Smooth muscle cell (in vitro differentiated cells): Measurements from ENCODE around the gene WDR54. TPM values are rescaled to one million over a fixed set of nuclear protein-coding genes. Genes with fewer than 3 reads are reported as not detected.

Experiments used
- DNase-seq: peaks from one replicate; lab custom pipeline; 2025; ENCODE audit not compliant: unreplicated experiment; lab: John Stamatoyannopoulos, UW
- H2AFZ ChIP-seq: fragments of 200-600 bp; sonication (generic); 2 replicates; pipeline ENCODE4 v1.6.0; 2016; ENCODE audit warnings: antibody characterized with exemption, low read depth, mild to moderate bottlenecking
- H3F3A ChIP-seq: fragments of 200-600 bp; sonication (generic); 2 replicates; pipeline ENCODE4 v1.6.0; 2017; ENCODE audit warnings: antibody characterized with exemption, low read depth
- H3K27ac ChIP-seq: fragments of 200-600 bp; sonication (generic); 2 replicates; pipeline ENCODE4 v1.5.1; 2016; ENCODE audit warnings: low read depth, mild to moderate bottlenecking
- H3K27me3 ChIP-seq: fragments of 200-600 bp; sonication (generic); 2 replicates; pipeline ENCODE4 v1.6.1; 2016; ENCODE audit warnings: low read depth, mild to moderate bottlenecking
- H3K36me3 ChIP-seq: fragments of 200-600 bp; sonication (generic); 2 replicates; pipeline ENCODE4 v1.5.1; 2016; ENCODE audit warnings: low read depth
- H3K4me1 ChIP-seq: fragments of 200-600 bp; sonication (generic); 2 replicates; pipeline ENCODE4 v1.5.1; 2016; ENCODE audit warnings: low read depth
- H3K4me2 ChIP-seq: fragments of 200-600 bp; sonication (generic); 2 replicates; pipeline ENCODE4 v1.6.0; 2016; ENCODE audit warnings: mild to moderate bottlenecking
- H3K4me3 ChIP-seq: fragments of 200-600 bp; sonication (generic); 2 replicates; pipeline ENCODE4 v1.5.1; 2016; ENCODE audit warnings: mild to moderate bottlenecking
- H3K79me2 ChIP-seq: fragments of 200-600 bp; sonication (generic); 2 replicates; pipeline ENCODE4 v1.6.0; 2016; ENCODE audit warnings: low read depth, mild to moderate bottlenecking
- H3K9ac ChIP-seq: fragments of 200-600 bp; sonication (generic); 2 replicates; pipeline ENCODE4 v1.6.0; 2016; ENCODE audit warnings: low read depth
- H3K9me3 ChIP-seq: fragments of 200-600 bp; sonication (generic); replicated peaks from 2 replicates; pipeline ENCODE4 v1.5.1; 2016; ENCODE audit warnings: low read depth
- H4K20me1 ChIP-seq: fragments of 200-600 bp; sonication (generic); 2 replicates; pipeline ENCODE4 v1.6.0; 2016; ENCODE audit warnings: low read depth
- CTCF ChIP-seq: fragments of 200-600 bp; sonication (generic); IDR thresholded peaks from 2 replicates; pipeline ENCODE4 v1.5.1; 2017; ENCODE audit warnings: borderline replicate concordance, mild to moderate bottlenecking, antibody characterized with exemption; ENCODE audit not compliant: insufficient read depth, poor library complexity, severe bottlenecking
- WGBS: methylation state at CpG from one replicate; pipeline ENCODE4 v1.1.7; 2016; ENCODE audit warnings: low lambda C conversion rate; 5-methylcytosine and 5-hydroxymethylcytosine counted together
- polyA plus RNA-seq: library from polyadenylated mRNA; unstranded; fragments of >200 nt; fragmentation: Nextera tagmentation; extraction: Ambion mirVana; gene quantifications from 2 replicates; pipeline ENCODE4 v1.2.1, GENCODE V29; 2016
- total RNA-seq: library from RNA; depleted of rRNA; stranded (reverse); fragments of >200 nt; gene quantifications from 2 replicates; pipeline ENCODE4 v1.2.3, GENCODE V29; 2014

The WDR54 gene
- total and polyA plus RNA-seq, 2 experiments from 2014 or later, result 52.3 to 59.2 TPM

DNA sequence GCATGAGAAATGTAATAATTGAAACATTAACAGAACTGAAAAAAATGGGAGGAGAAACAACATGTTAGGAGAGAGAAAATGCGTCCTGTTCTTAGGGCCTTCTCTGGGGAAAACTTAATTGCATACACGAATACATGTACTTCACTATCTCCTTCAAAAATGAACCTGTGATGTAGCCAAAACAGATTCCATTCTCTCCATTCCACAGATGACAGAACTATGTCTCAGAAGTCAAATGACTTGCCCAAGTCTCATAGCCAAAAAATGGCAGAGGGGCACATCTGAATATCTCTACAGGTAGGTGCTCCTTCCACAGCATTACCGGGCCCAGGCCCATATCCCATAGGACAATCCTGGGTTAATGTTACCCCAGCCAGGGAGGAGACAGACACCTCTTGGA lies 37.5 kb upstream of the WDR54 start:
- H3K4me3 ChIP-seq, result no peak overlapping the region
- no peak overlapping the region for H3K27ac ChIP-seq
- no peak overlapping the region for H2AFZ ChIP-seq
- no peaks in the 10 kb centered on the region for H3K36me3 ChIP-seq
- no peaks in the 10 kb centered on the region for H3K27me3 ChIP-seq
- no peak for TF ChIP-seq CTCF
- peaks cover 96% of the 10 kb centered on the region for H3K79me2 ChIP-seq
- H3K4me1 ChIP-seq, result peaks cover 21% of the 10 kb centered on the region
- no peak overlapping the region for H3K4me2 ChIP-seq
- H3F3A ChIP-seq, result peaks cover 2% of the 10 kb centered on the region
- no peaks in the 10 kb centered on the region for H3K9me3 ChIP-seq
- no peak for DNase-seq
- peaks cover 97% of the 10 kb centered on the region for H4K20me1 ChIP-seq
- 95% methylated on average over 3 of the region's 3 CpGs for WGBS
- no peak overlapping the region for H3K9ac ChIP-seq

DNA sequence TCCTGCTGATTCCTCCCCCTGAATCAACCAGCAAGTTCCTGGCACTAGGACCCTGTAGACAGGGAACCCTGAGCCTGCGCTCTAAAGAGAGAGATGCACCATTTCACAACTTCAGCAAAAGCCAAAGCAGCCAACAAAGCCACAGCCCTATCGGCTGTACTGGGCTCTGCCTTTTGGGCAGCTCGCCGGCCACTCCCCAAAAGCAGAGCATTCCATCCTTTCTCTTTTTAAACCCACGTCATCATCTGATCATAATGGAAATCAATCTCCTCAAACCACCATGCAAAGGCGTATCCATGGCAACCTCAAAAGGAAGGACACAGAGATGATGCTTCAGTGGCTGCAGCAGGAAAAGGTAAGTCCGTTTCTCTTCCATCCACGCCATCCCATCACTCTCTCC lies 36.1 kb upstream of the WDR54 start:
- DNase-seq, result no peak
- Histone ChIP-seq H3K9ac (no peak overlapping the region), H3K79me2 (peaks cover 97% of the 10 kb centered on the region), H3K4me1 (peaks cover 18% of the 10 kb centered on the region), H2AFZ (no peak overlapping the region), H3F3A (peaks cover 2% of the 10 kb centered on the region), H3K4me2 (no peak overlapping the region), H4K20me1 (peaks cover 97% of the 10 kb centered on the region), H3K27me3 (no peaks in the 10 kb centered on the region), H3K27ac (no peak overlapping the region), H3K9me3 (no peaks in the 10 kb centered on the region), H3K4me3 (no peak overlapping the region), H3K36me3 (no peaks in the 10 kb centered on the region)
- 87% methylated on average over 8 of the region's 8 CpGs for WGBS
- TF ChIP-seq CTCF, result no peak

GRCh38 chr2:74387346-74387745 lies 34.2 kb upstream of the WDR54 start:
- peaks cover 2% of the 10 kb centered on the region for H3F3A ChIP-seq
- peaks cover 84% of the 10 kb centered on the region for H4K20me1 ChIP-seq
- H3K9me3 ChIP-seq, result no peaks in the 10 kb centered on the region
- H3K4me1 ChIP-seq, result peaks cover 15% of the 10 kb centered on the region
- H2AFZ ChIP-seq, result no peak overlapping the region
- peak overlapping the region; percentile 5 for H3K4me2 ChIP-seq
- TF ChIP-seq CTCF, result no peak
- peaks cover 90% of the 10 kb centered on the region for H3K79me2 ChIP-seq
- peak overlapping the region; percentile 46 for H3K27ac ChIP-seq
- 71% methylated on average over 1 of the region's 1 CpG for WGBS
- no peaks in the 10 kb centered on the region for H3K27me3 ChIP-seq
- no peak overlapping the region for H3K9ac ChIP-seq
- DNase-seq, result no peak
- no peak overlapping the region for H3K4me3 ChIP-seq
- no peaks in the 10 kb centered on the region for H3K36me3 ChIP-seq

DNA sequence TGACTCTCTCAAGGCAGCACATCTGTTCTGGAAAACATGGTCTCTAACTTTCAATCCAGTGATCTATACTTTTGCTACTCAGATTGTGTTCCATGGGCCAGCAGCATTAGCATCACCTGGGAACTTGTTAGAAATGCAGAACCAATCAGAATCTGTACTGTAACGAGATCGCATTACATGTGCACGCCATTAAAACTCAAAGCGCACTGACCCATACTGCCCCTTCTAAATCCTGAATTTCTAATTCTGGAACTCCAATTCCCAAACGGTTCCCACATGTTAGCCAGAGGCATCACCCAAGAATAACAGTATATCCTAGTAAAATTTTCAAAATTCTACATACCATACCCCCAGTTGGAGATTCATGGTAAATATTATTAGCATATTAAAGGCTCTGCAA lies 30.9 kb upstream of the WDR54 start:
- H3K4me1 ChIP-seq, result peaks cover 15% of the 10 kb centered on the region
- TF ChIP-seq CTCF, result no peak
- DNase-seq, result no peak
- H3K27ac ChIP-seq, result no peak overlapping the region
- H3K4me2 ChIP-seq, result peak overlapping the region; percentile 91
- H3K9ac ChIP-seq, result peak overlapping the region; percentile 21
- peak overlapping the region; percentile 74 for H3K4me3 ChIP-seq
- peaks cover 60% of the 10 kb centered on the region for H3K79me2 ChIP-seq
- H3K27me3 ChIP-seq, result no peaks in the 10 kb centered on the region
- H2AFZ ChIP-seq, result peak overlapping the region; percentile 82
- H3F3A ChIP-seq, result peaks cover 2% of the 10 kb centered on the region
- no peaks in the 10 kb centered on the region for H3K36me3 ChIP-seq
- 69% methylated on average over 5 of the region's 5 CpGs for WGBS
- no peaks in the 10 kb centered on the region for H3K9me3 ChIP-seq
- peaks cover 54% of the 10 kb centered on the region for H4K20me1 ChIP-seq
